H1 (cell line): Measurements from ENCODE around the gene USHBP1. TPM values are rescaled to one million over a fixed set of nuclear protein-coding genes. Genes with fewer than 3 reads are reported as not detected.

Experiments
- CTCF ChIA-PET: fragments of 300-600 bp; sonication (Branson Sonifier 250); formaldehyde crosslinking; loops from one replicate; lab custom pipeline; 2021; ENCODE audit not compliant: partially characterized antibody; lab: Charles Lee
- POLR2A ChIA-PET: fragments of 300-600 bp; sonication (Branson Sonifier 250); formaldehyde crosslinking; loops from one replicate; lab custom pipeline; 2021; ENCODE audit warnings: inconsistent platforms; ENCODE audit not compliant: partially characterized antibody; lab: Charles Lee
- DNase-seq, 2 experiments: peaks; one replicate each; pipeline versions ENCODE4 v3.0.0 to v3.0.0-alpha.2; 2010 to 2022; ENCODE audit warnings: low spot score in 2 of 2, low read depth in 1 of 2, mixed read lengths in 1 of 2
- FAIRE-seq: peaks from 2 replicates; lab custom pipeline; 2011; peaks lifted over from hg19 to GRCh38; lab: Jason Lieb, UNC
- H2AFZ ChIP-seq: 2 replicates; pipeline ENCODE4 v1.8.1; 2012; ENCODE audit warnings: low read length, inconsistent platforms
- H2AK5ac ChIP-seq: 2 replicates; pipeline ENCODE4 v1.6.1; 2013; ENCODE audit warnings: low read depth, low read length
- H2BK120ac ChIP-seq: replicated peaks from 2 replicates; pipeline ENCODE3; 2013; ENCODE audit warnings: low read depth, low read length, inconsistent platforms
- H2BK12ac ChIP-seq: 2 replicates; pipeline ENCODE4 v1.6.1; 2013; ENCODE audit warnings: low read depth, low read length
- H2BK15ac ChIP-seq: 2 replicates; pipeline ENCODE4 v1.6.1; 2013; ENCODE audit warnings: low read length
- H2BK20ac ChIP-seq: 2 replicates; pipeline ENCODE4 v1.6.1; 2013; ENCODE audit warnings: low read length
- H2BK5ac ChIP-seq: 2 replicates; pipeline ENCODE4 v1.6.1; 2013; ENCODE audit warnings: low read depth, low read length
- H3K14ac ChIP-seq: 2 replicates; pipeline ENCODE4 v1.6.1; 2013; ENCODE audit warnings: inconsistent platforms; ENCODE audit not compliant: insufficient read length
- H3K18ac ChIP-seq: 2 replicates; pipeline ENCODE4 v1.6.1; 2013; ENCODE audit warnings: low read length; ENCODE audit errors: extremely low read depth
- H3K23ac ChIP-seq: 2 replicates; pipeline ENCODE4 v1.6.1; 2013; ENCODE audit warnings: inconsistent platforms; ENCODE audit not compliant: insufficient read length
- H3K23me2 ChIP-seq: 2 replicates; pipeline ENCODE4 v1.6.1; 2013; ENCODE audit warnings: low read depth, low read length
- H3K27ac ChIP-seq: 2 replicates; pipeline ENCODE4 v1.6.1; 2011; ENCODE audit warnings: low read depth, low read length, inconsistent platforms
- H3K27me3 ChIP-seq, 4 experiments: replicated peaks in 1 of 4; 1 replicate in 1 of 4; 2 replicates in 3 of 4; pipeline versions ENCODE4 v1.6.1 to v1.8.1; 2011 to 2013; ENCODE audit warnings: low read length in 3 of 4, mild to moderate bottlenecking in 3 of 4, inconsistent platforms in 2 of 4, mixed read lengths in 2 of 4, moderate library complexity in 1 of 4; ENCODE audit not compliant: control insufficient read depth in 3 of 4, insufficient read depth in 3 of 4; ENCODE audit errors: extremely low read depth in 1 of 4
- H3K36me3 ChIP-seq, 4 experiments: 2 replicates each; pipeline versions ENCODE4 v1.6.1 to v1.8.1; 2011 to 2013; ENCODE audit warnings: mild to moderate bottlenecking in 4 of 4, low read length in 3 of 4, moderate library complexity in 2 of 4, control low read depth in 1 of 4, inconsistent platforms in 1 of 4; ENCODE audit not compliant: insufficient read depth in 4 of 4, control insufficient read depth in 2 of 4
- H3K4ac ChIP-seq: replicated peaks from 2 replicates; pipeline ENCODE3; 2013; ENCODE audit warnings: low read length, low read depth, mixed read lengths, inconsistent platforms; ENCODE audit not compliant: insufficient read length
- H3K4me1 ChIP-seq, 4 experiments: replicated peaks in 1 of 4; 1 replicate in 1 of 4; 2 replicates in 3 of 4; pipeline versions ENCODE4 v1.6.1 to v1.8.1; 2011 to 2013; ENCODE audit warnings: low read length in 3 of 4, inconsistent platforms in 2 of 4, mixed read lengths in 1 of 4; ENCODE audit not compliant: insufficient read depth in 4 of 4, control insufficient read depth in 3 of 4
- H3K4me2 ChIP-seq, 2 experiments: 2 replicates each; pipeline versions ENCODE4 v1.6.1 to v1.8.1; 2011 to 2013; ENCODE audit warnings: low read depth in 2 of 2, low read length in 2 of 2, control low read depth in 1 of 2, inconsistent platforms in 1 of 2, mild to moderate bottlenecking in 1 of 2; ENCODE audit not compliant: insufficient read depth in 1 of 2
- H3K4me3 ChIP-seq, 4 experiments: fragments of 200-600, 300-600 bp in 1 of 4; sonication (generic), shearing (Covaris generic), sonication (Bioruptor Twin) in 1 of 4; 2 replicates each; pipeline versions ENCODE4 v1.5.1 to v1.8.1; 2011 to 2016; ENCODE audit warnings: low read length in 4 of 4, low read depth in 3 of 4, control low read depth in 2 of 4, inconsistent platforms in 2 of 4, mild to moderate bottlenecking in 2 of 4, mixed read lengths in 1 of 4, moderate library complexity in 1 of 4; ENCODE audit not compliant: insufficient read depth in 2 of 4; ENCODE audit errors: extremely low read depth in 1 of 4
- H3K56ac ChIP-seq: replicated peaks from 2 replicates; pipeline ENCODE3; 2013; ENCODE audit warnings: low read depth, mild to moderate bottlenecking, mixed read lengths, low read length, inconsistent platforms; ENCODE audit not compliant: insufficient read length
- H3K79me1 ChIP-seq: 2 replicates; pipeline ENCODE4 v1.6.1; 2013; ENCODE audit warnings: low read depth, low read length, control low read depth
- H3K79me2 ChIP-seq, 2 experiments: 2 replicates each; pipeline versions ENCODE4 v1.6.1 to v1.8.1; 2012 to 2013; ENCODE audit warnings: low read length in 2 of 2, mild to moderate bottlenecking in 2 of 2, inconsistent platforms in 1 of 2; ENCODE audit not compliant: insufficient read depth in 2 of 2, control insufficient read depth in 1 of 2
- H3K9ac ChIP-seq, 4 experiments: replicated peaks in 1 of 4; 1 replicate in 1 of 4; 2 replicates in 3 of 4; pipeline versions ENCODE4 v1.6.1 to v1.8.1; 2011 to 2013; ENCODE audit warnings: low read depth in 3 of 4, low read length in 3 of 4, control low read depth in 2 of 4, mild to moderate bottlenecking in 2 of 4, moderate library complexity in 2 of 4, inconsistent platforms in 1 of 4; ENCODE audit errors: extremely low read depth in 1 of 4
- H3K9me3 ChIP-seq, 2 experiments: 2 replicates each; pipeline versions ENCODE4 v1.6.1 to v1.8.1; 2012 to 2013; ENCODE audit warnings: mild to moderate bottlenecking in 2 of 2, moderate library complexity in 2 of 2, control low read depth in 1 of 2, inconsistent platforms in 1 of 2, low read depth in 1 of 2, low read length in 1 of 2, mixed read lengths in 1 of 2; ENCODE audit not compliant: insufficient read depth in 2 of 2
- H4K20me1 ChIP-seq, 2 experiments: replicated peaks in 1 of 2; 2 replicates each; pipeline versions ENCODE3 to v1.8.1; 2011 to 2013; ENCODE audit warnings: inconsistent platforms in 2 of 2, low read length in 2 of 2, mild to moderate bottlenecking in 1 of 2; ENCODE audit not compliant: insufficient read depth in 2 of 2, control insufficient read depth in 1 of 2
- H4K5ac ChIP-seq: 2 replicates; pipeline ENCODE4 v1.6.1; 2013; ENCODE audit warnings: low read length, low read depth, mixed read lengths, inconsistent platforms; ENCODE audit not compliant: insufficient read length
- H4K8ac ChIP-seq: 2 replicates; pipeline ENCODE4 v1.8.0; 2013; ENCODE audit warnings: mild to moderate bottlenecking, moderate library complexity, low read length, inconsistent platforms; ENCODE audit not compliant: insufficient read depth; ENCODE audit errors: extremely low read depth
- H4K91ac ChIP-seq: replicated peaks from 2 replicates; pipeline ENCODE3; 2013; ENCODE audit warnings: low read length, mixed read lengths, inconsistent platforms; ENCODE audit not compliant: insufficient read length
- FOSL1 ChIP-seq: IDR thresholded peaks from 2 replicates; pipeline ENCODE4 v1.6.1; 2011; ENCODE audit warnings: mild to moderate bottlenecking, low read depth, low read length, moderate library complexity; ENCODE audit not compliant: insufficient read depth
- RAD21 ChIP-seq, 2 experiments: IDR thresholded peaks in 1 of 2; conservative IDR thresholded peaks in 1 of 2; 2 replicates each; pipeline ENCODE4 v1.6.1; 2011; ENCODE audit warnings: low read depth in 2 of 2, low read length in 2 of 2, improper control_type of control experiment in 1 of 2, inconsistent platforms in 1 of 2, mild to moderate bottlenecking in 1 of 2, moderate library complexity in 1 of 2
- RBBP5 ChIP-seq: IDR thresholded peaks from 2 replicates; pipeline ENCODE4 v1.7.1; 2012; ENCODE audit warnings: low read depth, mild to moderate bottlenecking, inconsistent platforms, low read length, moderate library complexity, borderline replicate concordance
- TCF12 ChIP-seq: IDR thresholded peaks from 2 replicates; pipeline ENCODE4 v1.6.1; 2011; ENCODE audit warnings: low read depth, mild to moderate bottlenecking, low read length
- WGBS, 2 experiments: shearing (Covaris generic) in 1 of 2; methylation state at CpG; one replicate each; pipeline versions ENCODE4 v1.1.6 to v1.1.7; 2013 to 2015; ENCODE audit warnings: low lambda C conversion rate in 2 of 2, mixed read lengths in 2 of 2, inconsistent platforms in 1 of 2, low coverage in 1 of 2, missing lambda C conversion rate in 1 of 2; ENCODE audit not compliant: insufficient replicate concordance in 2 of 2, insufficient coverage in 1 of 2, insufficient read length in 1 of 2; ENCODE audit errors: extremely low coverage in 1 of 2, missing lambda C conversion rate in 1 of 2; 5-methylcytosine and 5-hydroxymethylcytosine counted together
- polyA plus RNA-seq, 7 experiments: library from polyadenylated mRNA; depleted of rRNA in 3 of 7; stranded (reverse) in 5 of 7; unstranded in 2 of 7; fragments of >200 nt in 5 of 7; fragments of 200-250 nt in 2 of 7; gene quantifications; 1 replicate in 5 of 7; 2 replicates in 1 of 7; 4 replicates in 1 of 7; pipeline versions ENCODE4 v1.2.1 to v1.2.3, GENCODE V29; 2011 to 2013; ENCODE audit warnings: missing spikeins in 2 of 7, mixed read lengths in 2 of 7
- total RNA-seq: library from RNA; stranded (reverse); fragmentation: NEBNext Ultra II Directional; extraction: Animal tissue kit (Norgen Biotek cat#: 25700); gene quantifications from 2 replicates; pipeline ENCODE4 v1.2.1, GENCODE V29; 2021
- TF ChIP-seq, protein P1 (sequence below): IDR thresholded peaks from 2 replicates; pipeline ENCODE4 v1.6.1; 2012; ENCODE audit warnings: low read length, inconsistent platforms

The USHBP1 gene
- total and polyA plus RNA-seq, 2 of the 8 experiments (the other 6 are each of a cell fraction or from before 2014, with no cell fraction given) = 5.0 to 7.5 TPM

DNA sequence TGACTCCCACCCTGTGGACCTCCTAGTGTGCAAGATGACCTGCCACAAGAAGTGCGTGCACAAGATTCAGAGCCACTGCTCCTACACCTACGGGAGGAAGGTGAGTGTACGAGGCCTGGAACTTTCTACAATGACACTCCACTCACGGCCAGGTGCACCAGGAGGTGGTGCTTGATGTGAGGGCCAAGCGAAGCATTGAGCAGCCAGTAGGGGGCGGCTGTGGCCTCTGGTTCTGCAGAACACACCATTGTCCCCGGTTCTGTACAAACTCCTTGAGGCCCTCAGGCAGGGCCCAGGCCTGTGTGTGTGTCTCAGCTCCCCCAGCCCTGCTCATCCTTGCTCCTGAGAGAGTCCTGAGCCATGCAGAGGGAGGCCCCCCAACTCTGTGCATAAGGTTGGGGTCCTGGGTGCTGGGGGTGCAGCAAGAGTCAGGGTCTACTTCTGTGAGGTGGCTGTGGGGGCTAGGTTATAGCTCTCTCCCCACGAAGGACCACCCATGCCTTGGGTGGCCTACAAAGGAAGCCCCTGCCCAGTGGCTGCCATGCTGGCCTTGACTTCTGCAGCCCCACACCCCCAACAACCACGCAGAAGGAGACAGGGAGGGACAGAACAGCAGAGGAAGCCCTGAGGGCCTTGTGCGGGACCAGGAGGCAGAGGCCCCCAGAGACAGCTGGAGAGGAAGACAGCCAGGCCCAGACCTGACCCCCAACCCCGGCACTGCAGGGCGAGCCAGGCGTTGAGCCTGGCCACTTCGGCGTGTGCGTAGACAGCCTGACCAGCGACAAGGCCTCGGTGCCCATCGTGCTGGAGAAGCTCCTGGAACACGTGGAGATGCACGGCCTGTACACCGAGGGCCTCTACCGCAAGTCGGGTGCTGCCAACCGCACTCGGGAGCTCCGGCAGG is 59.1 kb downstream of the USHBP1 start:
- Histone ChIP-seq H2BK12ac (no peak overlapping the region), H3K79me1 (no peaks in the 10 kb centered on the region; the same call in 1 of the 2 replicates), H3K4me3 (no peak overlapping the region), H3K14ac (no peak overlapping the region), H3K56ac (no peak overlapping the region), H3K18ac (no peak overlapping the region), H2BK120ac (no peak overlapping the region), H3K4me2 (no peak overlapping the region), H3K9ac (no peak overlapping the region), H3K27ac (no peak overlapping the region), H4K91ac (no peak overlapping the region), H3K36me3 (peaks cover 2 to 30% (median 15%) of the 10 kb centered on the region in 4 experiments), H3K4me1 (peaks cover 0 to 13% (median 7%) of the 10 kb centered on the region in 4 experiments; a peak in 5 of 7 replicates), H3K4ac (no peak overlapping the region), H3K9me3 (no peaks in the 10 kb centered on the region), H3K23me2 (no peaks in the 10 kb centered on the region), H4K20me1 (peaks cover 0 to 2% of the 10 kb centered on the region in 2 experiments), H2BK20ac (no peak overlapping the region), H3K27me3 (no peaks in the 10 kb centered on the region), H3K23ac (no peak overlapping the region), H2BK15ac (no peak overlapping the region), H2BK5ac (peak overlapping the region; percentile 56; the same call in 1 of the 2 replicates), H2AFZ (no peak overlapping the region), H2AK5ac (no peak overlapping the region), H4K5ac (peak overlapping the region; percentile 55), H4K8ac (no peak overlapping the region; the same call in 1 of the 2 replicates), H3K79me2 (no peaks in the 10 kb centered on the region)
- DNase-seq (peak; percentile 54 to 80), FAIRE-seq (peak; percentile 39)
- POLR2A ChIA-PET = interaction anchor here (1.1 to 2.9 kb wide), 5 partner anchors 10 to 77 kb away, joined by 3 to 9 read pairs (median 6); partner anchors contain the start of genes ANKLE1 and USE1
- 88% methylated on average over 26 of the region's 27 CpGs; no CpG with 5 or more reads in 1 of the 2 experiments for WGBS, 2 experiments
- CTCF ChIA-PET = interaction anchor here (0.6 to 2.8 kb wide), 26 partner anchors 9 to 556 kb away, joined by 3 to 36 read pairs (median 4); partner anchors contain the start of genes ABHD8, ANKLE1, BABAM1 and USHBP1
- TF ChIP-seq FOSL1 (no peak), RAD21 (IDR thresholded peaks at IDR 0.05 in 1 of 2, conservative IDR thresholded peaks at IDR 0.05 in 1 of 2; ENCODE audit: low read depth in 2 of 2, low read length in 2 of 2) (peak; percentile 78 to 85), RBBP5 (no peak), TCF12 (no peak)
- TF ChIP-seq, protein P1, sequence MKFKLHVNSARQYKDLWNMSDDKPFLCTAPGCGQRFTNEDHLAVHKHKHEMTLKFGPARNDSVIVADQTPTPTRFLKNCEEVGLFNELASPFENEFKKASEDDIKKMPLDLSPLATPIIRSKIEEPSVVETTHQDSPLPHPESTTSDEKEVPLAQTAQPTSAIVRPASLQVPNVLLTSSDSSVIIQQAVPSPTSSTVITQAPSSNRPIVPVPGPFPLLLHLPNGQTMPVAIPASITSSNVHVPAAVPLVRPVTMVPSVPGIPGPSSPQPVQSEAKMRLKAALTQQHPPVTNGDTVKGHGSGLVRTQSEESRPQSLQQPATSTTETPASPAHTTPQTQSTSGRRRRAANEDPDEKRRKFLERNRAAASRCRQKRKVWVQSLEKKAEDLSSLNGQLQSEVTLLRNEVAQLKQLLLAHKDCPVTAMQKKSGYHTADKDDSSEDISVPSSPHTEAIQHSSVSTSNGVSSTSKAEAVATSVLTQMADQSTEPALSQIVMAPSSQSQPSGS = no peak
